HG02852 (cell line): ENCODE measurements around the gene ATP5F1D.

Experiments used
- ATAC-seq: cut with Tn5 transposase; IDR thresholded peaks from one replicate; pipeline ENCODE4 v1.9.1; 2021; ENCODE audit warnings: mild to moderate bottlenecking, moderate library complexity; ENCODE audit not compliant: unreplicated experiment

Gene ATP5F1D

DNA sequence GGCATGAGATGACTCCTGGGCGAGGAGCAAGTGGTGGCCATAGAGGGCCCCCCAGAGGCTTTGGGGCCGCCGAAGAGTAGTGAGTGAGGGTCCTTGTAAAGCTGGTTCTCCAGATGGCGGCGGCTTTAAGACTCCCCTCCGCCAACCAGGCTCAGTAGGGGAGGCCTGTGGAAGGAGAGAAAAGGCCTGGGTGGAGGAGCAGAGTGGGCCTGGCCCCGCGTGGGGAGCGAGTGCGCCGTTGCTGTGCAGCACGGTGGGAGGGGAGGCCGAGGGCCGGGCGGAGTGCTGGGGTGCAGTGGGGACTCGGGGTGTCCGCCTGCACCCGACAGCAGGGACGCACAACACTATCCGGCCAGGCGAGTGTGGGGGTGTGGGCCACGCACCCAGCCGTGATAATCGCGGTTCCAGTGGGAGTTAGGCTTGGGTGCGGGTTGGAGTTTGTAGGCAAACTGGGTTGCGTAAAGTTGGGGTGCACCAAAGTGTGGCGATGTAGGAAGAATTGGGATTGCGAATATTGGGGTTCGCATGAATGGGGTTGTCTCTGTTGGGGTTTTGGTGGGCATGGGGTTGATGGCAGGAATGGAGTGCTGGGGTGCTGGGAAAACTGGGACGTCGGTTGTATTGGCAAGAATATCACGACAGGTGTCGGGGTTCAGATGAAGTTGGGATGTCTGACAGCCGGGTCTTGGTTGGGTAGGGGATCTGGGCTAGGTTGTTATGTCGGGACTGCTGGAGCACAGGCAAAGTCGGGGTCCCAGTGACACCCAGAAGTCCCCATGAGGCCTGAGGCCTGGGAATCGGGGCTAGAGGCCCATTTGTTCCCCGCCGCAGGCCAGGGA lies 26.9 kb downstream of the ATP5F1D start:
- ATAC-seq: no peak

GRCh38 chr19:1269065-1269477 lies 27.5 kb downstream of the ATP5F1D start, which contains the start of gene CIRBP:
Gene CIRBP, plus strand, starts transcription at chr19:1269332. Its CDS starts 1,602 bp downstream, at chr19:1270934.
- ATAC-seq: peak; percentile 55

GRCh38 chr19:1269478-1270212 lies 28.1 kb downstream of the ATP5F1D start:
- peak; percentile 26 for ATAC-seq

DNA sequence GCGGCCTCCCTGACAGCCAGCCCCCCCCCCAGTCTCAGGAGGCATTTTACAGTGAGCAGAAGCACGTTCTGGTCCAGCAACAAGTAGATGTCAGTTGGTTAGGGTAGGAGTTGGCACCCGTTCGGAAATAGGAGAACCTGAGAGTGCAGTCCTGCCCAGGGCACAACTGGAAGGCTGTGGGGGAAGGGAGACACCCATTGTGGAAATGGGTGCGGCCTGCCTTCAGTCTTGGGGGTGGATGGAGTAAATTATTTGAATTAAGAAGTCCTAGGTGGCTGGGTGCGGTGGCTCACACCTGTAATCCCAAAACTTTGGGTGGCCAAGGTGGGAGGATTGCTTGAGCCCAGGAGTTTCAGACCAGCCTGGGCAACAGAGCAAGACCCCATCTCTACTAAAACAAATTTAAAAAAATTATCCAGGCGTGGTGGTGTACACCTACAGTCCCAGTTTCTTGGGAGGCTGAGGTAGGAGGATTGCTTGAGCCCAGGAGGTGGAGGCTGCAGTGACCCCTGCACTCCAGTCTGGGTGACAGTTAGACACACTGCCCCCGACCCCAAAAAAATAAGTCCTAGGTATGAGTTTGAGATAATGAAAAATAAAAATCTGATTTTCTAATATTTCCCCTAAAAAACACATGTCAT lies 28.8 kb downstream of the ATP5F1D start:
- no peak for ATAC-seq

- no peak for ATAC-seq
These were observed 29.4 kb downstream of the ATP5F1D start for GRCh38 chr19:1270854-1271527.

GRCh38 chr19:1271528-1272422 lies 30.2 kb downstream of the ATP5F1D start:
- ATAC-seq: no peak

DNA sequence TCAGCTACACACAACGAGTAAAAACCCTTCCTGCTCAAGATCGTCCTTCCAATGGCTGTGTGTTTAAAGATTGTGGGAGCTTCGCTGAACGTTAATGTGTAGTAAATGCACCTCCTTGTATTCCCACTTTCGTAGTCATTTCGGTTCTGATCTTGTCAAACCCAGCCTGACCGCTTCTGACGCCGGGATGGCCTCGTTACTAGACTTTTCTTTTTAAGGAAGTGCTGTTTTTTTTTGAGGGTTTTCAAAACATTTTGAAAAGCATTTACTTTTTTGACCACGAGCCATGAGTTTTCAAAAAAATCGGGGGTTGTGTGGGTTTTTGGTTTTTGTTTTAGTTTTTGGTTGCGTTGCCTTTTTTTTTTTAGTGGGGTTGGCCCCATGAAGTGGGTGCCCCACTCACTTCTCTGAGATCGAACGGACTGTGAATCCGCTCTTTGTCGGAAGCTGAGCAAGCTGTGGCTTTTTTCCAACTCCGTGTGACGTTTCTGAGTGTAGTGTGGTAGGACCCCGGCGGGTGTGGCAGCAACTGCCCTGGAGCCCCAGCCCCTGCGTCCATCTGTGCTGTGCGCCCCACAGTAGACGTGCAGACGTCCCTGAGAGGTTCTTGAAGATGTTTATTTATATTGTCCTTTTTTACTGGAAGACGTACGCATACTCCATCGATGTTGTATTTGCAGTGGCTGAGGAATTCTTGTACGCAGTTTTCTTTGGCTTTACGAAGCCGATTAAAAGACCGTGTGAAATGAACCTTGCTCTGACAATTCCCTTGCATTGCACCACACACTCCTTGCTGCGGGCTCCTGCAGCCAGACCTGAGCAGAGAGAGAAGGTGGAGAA lies 31.1 kb downstream of the ATP5F1D start:
- ATAC-seq: no peak

DNA sequence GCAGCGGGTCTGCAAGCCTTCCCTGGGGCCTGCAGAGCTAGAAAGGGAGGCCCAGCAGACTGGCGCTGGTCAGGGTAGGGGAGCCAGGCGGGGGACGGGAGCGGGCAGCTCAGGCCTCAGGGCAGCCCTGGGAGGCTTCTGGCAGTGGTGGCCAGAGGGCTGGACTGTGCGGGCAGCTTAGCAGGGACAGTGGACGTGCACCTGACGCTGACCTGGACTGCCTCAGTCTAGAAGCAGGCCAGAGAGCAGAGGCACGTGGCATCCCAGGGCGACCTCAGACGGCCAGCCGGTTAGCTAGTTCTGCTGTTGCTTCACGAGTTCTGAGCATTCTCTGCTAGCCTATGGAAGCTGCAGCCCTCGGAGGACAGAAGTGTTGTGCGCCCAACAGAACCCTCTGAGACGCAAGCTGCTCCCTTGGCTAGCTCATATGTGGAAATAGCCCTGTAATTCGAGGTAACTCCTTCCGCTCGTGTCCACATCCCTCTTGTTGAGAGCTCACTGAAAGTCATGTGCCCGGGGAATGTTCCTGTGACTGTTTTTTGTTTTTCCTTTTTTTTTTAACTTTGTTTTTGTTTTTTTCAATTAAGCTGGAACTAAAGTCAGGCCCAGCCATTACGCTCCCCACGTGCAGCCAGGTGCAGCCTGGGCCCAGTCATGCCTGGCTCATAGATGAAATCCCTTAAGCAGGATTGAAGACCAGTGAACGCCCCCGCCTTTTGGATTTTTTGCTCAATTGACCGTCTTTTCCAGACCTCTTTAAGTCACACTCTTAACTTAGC lies 31.9 kb downstream of the ATP5F1D start:
- no peak for ATAC-seq

- ATAC-seq: no peak
These were observed 32.7 kb downstream of the ATP5F1D start for GRCh38 chr19:1274081-1274851.

GRCh38 chr19:1274852-1275259 lies 33.3 kb downstream of the ATP5F1D start:
- no peak for ATAC-seq

GRCh38 chr19:1275260-1275975 lies 33.9 kb downstream of the ATP5F1D start, which contains the start of gene FAM174C:
Gene FAM174C, plus strand, starts transcription at chr19:1275530. Its CDS starts 20 bp downstream, at chr19:1275550.
- peak; percentile 73 for ATAC-seq

- ATAC-seq: no peak
These were observed 34.6 kb downstream of the ATP5F1D start for GRCh38 chr19:1275976-1276627.

DNA sequence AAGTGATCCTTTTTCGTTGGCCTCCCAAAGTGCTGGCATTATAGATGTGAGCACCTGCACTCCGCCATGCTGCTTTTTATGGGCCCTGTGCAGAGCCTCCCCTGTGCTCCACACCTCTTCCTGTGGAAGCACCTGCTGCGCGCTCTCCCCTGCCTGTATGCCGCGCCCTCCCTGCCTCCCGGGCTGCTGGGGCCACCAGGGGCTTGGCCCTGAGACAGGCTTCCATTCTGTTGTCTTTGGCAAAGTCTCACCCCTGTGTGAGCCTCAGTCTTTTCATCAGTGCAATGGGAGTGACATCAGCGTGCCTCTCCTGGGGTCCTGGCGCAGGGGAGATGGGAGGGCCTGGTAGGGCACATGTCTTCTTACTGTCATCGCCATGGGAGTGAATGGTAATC lies 35.1 kb downstream of the ATP5F1D start:
- ATAC-seq: no peak

GRCh38 chr19:1277061-1277460 lies 35.5 kb downstream of the ATP5F1D start:
- no peak for ATAC-seq

DNA sequence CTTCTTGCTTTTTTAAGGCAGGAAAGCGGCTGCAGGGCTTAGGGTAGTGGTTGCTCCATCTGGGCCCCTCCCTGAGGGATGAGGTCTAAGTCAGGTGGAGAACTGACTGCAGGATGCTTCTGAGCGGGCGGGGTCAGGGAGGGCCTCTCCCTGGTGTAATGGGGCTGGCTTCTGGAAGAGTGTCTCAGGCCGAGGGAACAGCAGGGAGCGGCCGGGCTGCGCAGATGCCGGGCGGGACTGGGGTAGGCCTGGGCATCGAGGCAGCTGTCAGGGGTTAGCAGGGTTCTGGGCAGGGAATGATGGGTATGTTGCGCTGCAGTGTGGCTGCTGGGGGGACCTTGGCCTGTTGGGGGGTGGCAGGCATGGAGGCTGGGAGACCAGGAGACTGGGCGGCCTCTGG lies 36.5 kb downstream of the ATP5F1D start:
- no peak for ATAC-seq
